Smooth muscle cell (in vitro differentiated cells): Measurements from ENCODE around the gene S100A6. TPM values are rescaled to one million over a fixed set of nuclear protein-coding genes. Genes with fewer than 3 reads are reported as not detected.

Source experiments
- DNase-seq: peaks from one replicate; lab custom pipeline; 2025; ENCODE audit not compliant: unreplicated experiment; lab: John Stamatoyannopoulos, UW
- H2AFZ ChIP-seq: fragments of 200-600 bp; sonication (generic); 2 replicates; pipeline ENCODE4 v1.6.0; 2016; ENCODE audit warnings: antibody characterized with exemption, low read depth, mild to moderate bottlenecking
- H3F3A ChIP-seq: fragments of 200-600 bp; sonication (generic); 2 replicates; pipeline ENCODE4 v1.6.0; 2017; ENCODE audit warnings: antibody characterized with exemption, low read depth
- H3K27ac ChIP-seq: fragments of 200-600 bp; sonication (generic); 2 replicates; pipeline ENCODE4 v1.5.1; 2016; ENCODE audit warnings: low read depth, mild to moderate bottlenecking
- H3K27me3 ChIP-seq: fragments of 200-600 bp; sonication (generic); 2 replicates; pipeline ENCODE4 v1.6.1; 2016; ENCODE audit warnings: low read depth, mild to moderate bottlenecking
- H3K36me3 ChIP-seq: fragments of 200-600 bp; sonication (generic); 2 replicates; pipeline ENCODE4 v1.5.1; 2016; ENCODE audit warnings: low read depth
- H3K4me1 ChIP-seq: fragments of 200-600 bp; sonication (generic); 2 replicates; pipeline ENCODE4 v1.5.1; 2016; ENCODE audit warnings: low read depth
- H3K4me2 ChIP-seq: fragments of 200-600 bp; sonication (generic); 2 replicates; pipeline ENCODE4 v1.6.0; 2016; ENCODE audit warnings: mild to moderate bottlenecking
- H3K4me3 ChIP-seq: fragments of 200-600 bp; sonication (generic); 2 replicates; pipeline ENCODE4 v1.5.1; 2016; ENCODE audit warnings: mild to moderate bottlenecking
- H3K79me2 ChIP-seq: fragments of 200-600 bp; sonication (generic); 2 replicates; pipeline ENCODE4 v1.6.0; 2016; ENCODE audit warnings: low read depth, mild to moderate bottlenecking
- H3K9ac ChIP-seq: fragments of 200-600 bp; sonication (generic); 2 replicates; pipeline ENCODE4 v1.6.0; 2016; ENCODE audit warnings: low read depth
- H3K9me3 ChIP-seq: fragments of 200-600 bp; sonication (generic); replicated peaks from 2 replicates; pipeline ENCODE4 v1.5.1; 2016; ENCODE audit warnings: low read depth
- H4K20me1 ChIP-seq: fragments of 200-600 bp; sonication (generic); 2 replicates; pipeline ENCODE4 v1.6.0; 2016; ENCODE audit warnings: low read depth
- WGBS: methylation state at CpG from one replicate; pipeline ENCODE4 v1.1.7; 2016; ENCODE audit warnings: low lambda C conversion rate; 5-methylcytosine and 5-hydroxymethylcytosine counted together
- polyA plus RNA-seq: library from polyadenylated mRNA; unstranded; fragments of >200 nt; fragmentation: Nextera tagmentation; extraction: Ambion mirVana; gene quantifications from 2 replicates; pipeline ENCODE4 v1.2.1, GENCODE V29; 2016
- total RNA-seq: library from RNA; depleted of rRNA; stranded (reverse); fragments of >200 nt; gene quantifications from 2 replicates; pipeline ENCODE4 v1.2.3, GENCODE V29; 2014
- TF ChIP-seq, protein P1 (sequence below): fragments of 200-600 bp; sonication (generic); IDR thresholded peaks from 2 replicates; pipeline ENCODE4 v1.5.1; 2017; ENCODE audit warnings: borderline replicate concordance, mild to moderate bottlenecking, antibody characterized with exemption; ENCODE audit not compliant: insufficient read depth, poor library complexity, severe bottlenecking

The S100A6 gene
- total and polyA plus RNA-seq, 2 experiments from 2014 or later = 499 to 1,358 TPM

DNA sequence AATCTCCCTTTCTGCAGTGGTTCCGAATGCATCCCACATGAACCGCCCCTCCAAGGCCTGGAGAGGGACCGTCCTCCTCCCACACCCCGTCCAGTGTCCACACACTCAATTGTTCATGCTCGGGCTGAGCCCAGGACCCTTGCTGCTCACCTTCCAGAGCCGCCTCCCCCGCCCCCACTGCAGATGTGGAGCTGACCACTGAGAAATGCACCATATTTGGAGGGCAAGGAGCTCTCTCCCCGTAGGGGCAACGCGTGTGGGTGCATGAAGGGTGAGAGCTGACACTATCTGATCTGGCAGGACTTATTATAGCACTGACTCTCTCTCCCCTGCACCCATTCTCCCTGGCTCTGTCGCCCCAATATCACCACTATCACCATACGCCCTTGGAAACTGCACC lies 17.3 kb upstream of the S100A6 start:
- TF ChIP-seq, protein P1, sequence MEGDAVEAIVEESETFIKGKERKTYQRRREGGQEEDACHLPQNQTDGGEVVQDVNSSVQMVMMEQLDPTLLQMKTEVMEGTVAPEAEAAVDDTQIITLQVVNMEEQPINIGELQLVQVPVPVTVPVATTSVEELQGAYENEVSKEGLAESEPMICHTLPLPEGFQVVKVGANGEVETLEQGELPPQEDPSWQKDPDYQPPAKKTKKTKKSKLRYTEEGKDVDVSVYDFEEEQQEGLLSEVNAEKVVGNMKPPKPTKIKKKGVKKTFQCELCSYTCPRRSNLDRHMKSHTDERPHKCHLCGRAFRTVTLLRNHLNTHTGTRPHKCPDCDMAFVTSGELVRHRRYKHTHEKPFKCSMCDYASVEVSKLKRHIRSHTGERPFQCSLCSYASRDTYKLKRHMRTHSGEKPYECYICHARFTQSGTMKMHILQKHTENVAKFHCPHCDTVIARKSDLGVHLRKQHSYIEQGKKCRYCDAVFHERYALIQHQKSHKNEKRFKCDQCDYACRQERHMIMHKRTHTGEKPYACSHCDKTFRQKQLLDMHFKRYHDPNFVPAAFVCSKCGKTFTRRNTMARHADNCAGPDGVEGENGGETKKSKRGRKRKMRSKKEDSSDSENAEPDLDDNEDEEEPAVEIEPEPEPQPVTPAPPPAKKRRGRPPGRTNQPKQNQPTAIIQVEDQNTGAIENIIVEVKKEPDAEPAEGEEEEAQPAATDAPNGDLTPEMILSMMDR = no peak
- no peak overlapping the region for H3K4me2 ChIP-seq
- 91% methylated on average over 12 of the region's 12 CpGs for WGBS

DNA sequence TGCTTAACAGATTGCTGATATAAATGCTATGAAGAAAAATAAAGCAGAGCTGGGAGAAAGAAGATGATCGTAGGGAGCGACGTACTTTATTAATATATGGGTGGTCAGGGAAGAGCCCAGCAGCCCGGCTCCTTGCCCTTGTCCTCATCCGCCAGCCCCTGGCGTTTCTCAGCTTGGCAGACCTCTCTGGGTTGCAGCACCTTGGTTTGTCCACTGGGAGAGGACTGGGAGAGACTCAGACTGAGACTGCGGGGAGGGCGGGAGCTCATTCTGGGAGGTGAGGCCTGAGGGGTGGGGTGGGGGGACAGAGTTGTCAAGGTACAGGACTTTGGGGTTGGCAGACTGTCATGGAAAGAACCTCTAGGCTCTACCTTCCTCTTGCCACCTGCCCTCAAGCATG lies 16.5 kb upstream of the S100A6 start:
- Histone ChIP-seq H3K4me2 (no peak overlapping the region), H3K9ac (no peak overlapping the region), H3K4me3 (no peak overlapping the region), H2AFZ (no peak overlapping the region), H3F3A (no peaks in the 10 kb centered on the region), H4K20me1 (no peaks in the 10 kb centered on the region), H3K4me1 (peaks cover 14% of the 10 kb centered on the region), H3K36me3 (no peaks in the 10 kb centered on the region), H3K27ac (no peak overlapping the region), H3K27me3 (no peaks in the 10 kb centered on the region), H3K79me2 (no peaks in the 10 kb centered on the region), H3K9me3 (no peaks in the 10 kb centered on the region)
- no peak for DNase-seq
- WGBS = 91% methylated on average over 6 of the region's 8 CpGs
- TF ChIP-seq, protein P1 = no peak

More for the DNA sequence above, 17.3 kb upstream of the S100A6 start:
- Histone ChIP-seq H3K79me2 (no peaks in the 10 kb centered on the region), H3K9ac (no peak overlapping the region), H3K36me3 (no peaks in the 10 kb centered on the region), H3K4me3 (no peak overlapping the region), H3K27me3 (no peaks in the 10 kb centered on the region), H4K20me1 (no peaks in the 10 kb centered on the region), H3F3A (no peaks in the 10 kb centered on the region), H3K9me3 (no peaks in the 10 kb centered on the region), H2AFZ (no peak overlapping the region), H3K27ac (no peak overlapping the region), H3K4me1 (peaks cover 11% of the 10 kb centered on the region)
- no peak for DNase-seq

DNA sequence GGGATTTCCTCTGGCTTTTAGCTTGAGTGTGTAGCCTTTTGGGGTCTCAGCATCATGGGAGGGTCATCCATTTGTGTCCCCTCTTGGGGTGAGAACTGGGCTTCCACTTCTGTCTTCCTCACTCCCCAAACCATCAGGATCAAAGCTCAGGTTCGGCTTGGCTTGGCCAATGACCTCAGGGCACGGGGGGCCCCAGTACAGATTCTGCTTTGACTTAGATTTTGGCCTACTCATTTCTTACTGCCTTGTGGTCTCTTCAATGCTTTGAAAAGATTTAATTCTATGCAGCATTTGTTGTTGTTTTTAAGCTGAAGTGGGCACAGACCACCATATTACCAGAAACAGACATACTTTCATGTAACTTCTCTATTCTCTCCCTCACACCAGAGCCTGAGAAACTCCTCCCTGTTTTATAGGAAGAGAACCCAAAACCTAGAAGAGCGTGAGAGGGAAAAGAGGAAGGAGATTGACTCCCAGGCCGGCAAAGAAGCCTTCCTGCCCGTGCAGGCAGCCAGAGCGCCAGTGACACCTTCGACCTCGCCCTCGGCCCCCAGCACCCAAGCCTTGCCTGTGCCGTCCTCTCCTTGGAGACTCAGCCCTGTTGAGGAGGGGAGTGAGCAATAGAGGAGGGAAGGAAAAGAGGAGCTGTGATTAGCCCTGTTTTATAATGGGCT lies 15.2 kb upstream of the S100A6 start:
- no peak overlapping the region for H3K9ac ChIP-seq
- WGBS = 93% methylated on average over 10 of the region's 10 CpGs
- H4K20me1 ChIP-seq = no peaks in the 10 kb centered on the region

More for the DNA sequence above, 15.2 kb upstream of the S100A6 start:
- peak overlapping the region; percentile 88 for H3K27ac ChIP-seq
- no peak for DNase-seq
- no peak overlapping the region for H2AFZ ChIP-seq
- peaks cover 27% of the 10 kb centered on the region for H3K4me1 ChIP-seq
- H3K4me3 ChIP-seq = no peak overlapping the region
- no peak overlapping the region for H3K4me2 ChIP-seq
- no peaks in the 10 kb centered on the region for H3F3A ChIP-seq
- H3K9me3 ChIP-seq = no peaks in the 10 kb centered on the region
- TF ChIP-seq, protein P1 = no peak
- H3K79me2 ChIP-seq = no peaks in the 10 kb centered on the region
- H3K36me3 ChIP-seq = no peaks in the 10 kb centered on the region
- no peaks in the 10 kb centered on the region for H3K27me3 ChIP-seq
